Ammon's horn (tissue), 1 donor: ENCODE results near the gene METTL25.
"Not testable (repeated sequence)": the region's sequence is repeated elsewhere in the genome, so short reads cannot be mapped to it uniquely, and the experiment has no call there.

Source experiments
- DNase-seq: peaks from one replicate; pipeline ENCODE4 v3.0.0-alpha.2; 2016; ENCODE audit warnings: low spot score

Gene METTL25

DNA sequence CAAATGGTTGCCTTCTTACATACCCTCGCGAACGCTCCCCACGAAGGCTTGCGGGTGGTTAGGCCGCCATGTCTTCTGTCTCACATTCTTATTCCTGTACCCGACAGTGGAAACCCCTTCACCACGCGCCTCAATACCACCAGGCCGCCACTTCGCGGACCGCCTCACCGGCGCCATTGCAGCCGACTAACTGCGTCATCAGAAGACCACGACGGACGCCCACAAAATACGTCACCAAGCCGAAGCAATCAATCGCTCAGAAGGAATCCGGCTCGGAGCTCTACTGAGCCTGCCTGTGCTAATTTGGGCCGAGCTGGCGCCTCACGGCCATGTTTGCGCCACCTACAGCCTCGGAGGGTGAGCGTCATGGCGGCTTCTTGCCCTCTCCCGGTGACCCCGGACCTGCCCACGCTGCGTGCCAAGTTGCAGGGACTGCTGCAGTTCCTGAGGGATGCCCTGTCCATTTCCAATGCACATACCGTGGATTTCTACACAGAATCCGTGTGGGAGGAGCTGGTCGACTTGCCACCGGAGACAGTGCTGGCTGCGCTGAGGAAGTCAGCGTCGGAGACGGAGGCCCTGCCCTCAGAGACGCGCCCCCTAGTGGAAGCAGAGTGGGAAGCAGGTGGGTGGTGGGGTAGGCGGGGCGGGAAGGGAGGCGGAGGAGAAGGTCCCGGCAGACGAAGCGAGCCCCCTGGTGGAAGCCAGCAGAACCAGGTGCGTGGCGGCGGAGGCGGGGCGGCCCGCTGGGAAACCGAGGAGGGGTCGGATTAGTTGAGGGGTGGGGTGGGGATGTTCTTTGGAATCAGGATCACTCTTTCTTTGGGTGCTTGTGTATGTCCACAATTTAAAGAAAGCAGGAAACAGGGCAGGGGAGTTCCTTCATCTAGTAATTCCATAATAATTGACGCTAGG lies at the start of gene METTL25, which contains the start of gene CCDC59:
Gene METTL25 (plus strand): TSS at position 330 of the 915 bp plus-strand sequence. CDS start 37 bp downstream, at position 367.
Gene CCDC59 (minus strand): TSS at position 188 of the 915 bp plus-strand sequence. CDS start 11 bp downstream, at position 177.
- DNase-seq = peak; percentile 98

DNA sequence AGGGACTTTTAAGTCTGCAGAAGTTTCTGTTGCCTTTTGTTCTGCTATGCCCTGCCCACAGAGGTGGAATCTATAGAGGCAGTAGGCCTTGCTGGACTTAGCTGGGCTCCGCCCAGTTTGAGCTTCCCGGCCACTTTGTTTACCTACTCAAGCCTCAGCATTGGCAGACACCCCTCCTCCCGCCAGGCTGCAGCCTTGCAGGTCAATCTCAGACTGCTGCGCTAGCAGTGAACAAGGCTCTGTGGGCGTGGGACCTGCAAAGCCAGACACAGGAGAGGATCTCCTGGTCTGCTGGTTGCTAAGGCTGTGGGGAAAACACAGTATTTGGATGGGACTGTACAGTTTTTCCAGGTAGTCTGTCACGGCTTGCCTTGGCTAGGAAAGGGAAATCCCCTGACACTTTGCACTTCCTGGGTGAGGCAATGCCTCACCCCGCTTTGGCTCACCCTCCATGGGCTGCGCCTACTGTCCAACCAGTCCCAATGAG lies 43.9 kb upstream of the METTL25 start:
- no peak for DNase-seq

DNA sequence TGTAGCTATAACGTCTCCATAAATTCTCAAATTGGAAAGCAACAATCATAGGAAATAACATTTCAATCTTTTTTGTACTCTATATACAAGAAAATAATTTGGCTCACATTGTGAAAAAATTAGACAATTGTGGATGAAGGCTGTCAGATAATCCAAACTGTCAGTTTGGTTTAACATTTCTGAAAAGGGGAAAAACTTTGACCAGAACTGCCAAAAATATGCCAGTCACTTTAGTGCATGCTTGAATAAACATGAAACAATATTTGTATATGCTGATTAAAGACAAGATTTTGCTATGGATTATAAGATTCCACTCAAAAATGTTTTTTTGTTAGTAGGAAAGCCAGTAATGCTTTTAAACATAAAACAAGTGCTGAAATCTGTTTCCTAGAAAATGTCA lies 39.1 kb upstream of the METTL25 start:
- no peak for DNase-seq

DNA sequence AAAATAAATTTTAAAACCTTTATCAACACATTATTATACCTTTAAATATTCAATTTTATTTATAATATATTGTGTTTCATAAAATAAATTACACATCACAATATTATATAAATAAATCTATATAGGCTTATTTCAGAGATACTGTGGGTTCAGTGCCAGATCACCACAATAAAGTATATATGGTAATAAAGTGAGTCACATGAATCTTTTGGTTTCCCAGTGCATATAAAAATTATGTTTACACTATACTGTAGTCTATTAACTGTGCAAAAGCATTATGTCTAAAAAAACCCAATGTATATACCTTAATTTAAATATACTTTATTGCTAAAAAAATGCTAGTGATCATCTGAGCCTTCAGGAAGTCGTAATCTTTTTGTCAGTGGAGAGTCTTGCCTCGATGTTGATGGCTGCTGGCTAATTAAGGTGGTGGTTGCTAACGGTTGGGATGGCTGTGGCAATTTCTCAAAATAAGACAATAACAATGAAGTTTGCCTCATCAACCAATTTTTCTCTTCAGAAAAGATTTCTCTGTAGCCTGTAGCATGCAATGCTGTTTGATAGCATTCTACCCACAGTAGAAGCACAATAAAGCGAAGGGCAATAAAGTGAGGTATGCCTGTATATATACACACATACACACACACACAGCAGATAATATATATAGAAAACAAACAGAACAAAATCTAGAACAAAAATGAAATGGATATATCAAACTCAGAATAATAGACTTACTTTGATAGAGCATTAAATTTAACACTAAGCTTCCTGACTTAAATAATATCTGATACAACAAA lies 32.6 kb upstream of the METTL25 start:
- DNase-seq = no peak

- DNase-seq = peak; percentile 42
Measured at GRCh38 chr12:82326905-82327503, 31.3 kb upstream of the METTL25 start.

- no peak for DNase-seq
Measured at GRCh38 chr12:82327861-82328260, 30.5 kb upstream of the METTL25 start.

GRCh38 chr12:82329508-82329907 lies 28.8 kb upstream of the METTL25 start:
- DNase-seq = no peak

GRCh38 chr12:82350161-82350560 lies 8.2 kb upstream of the METTL25 start:
- DNase-seq = no peak

GRCh38 chr12:82351390-82351789 lies 6.9 kb upstream of the METTL25 start:
- DNase-seq = no peak

GRCh38 chr12:82357340-82357739 lies 989 bp upstream of the METTL25 start:
- DNase-seq = no peak

DNA sequence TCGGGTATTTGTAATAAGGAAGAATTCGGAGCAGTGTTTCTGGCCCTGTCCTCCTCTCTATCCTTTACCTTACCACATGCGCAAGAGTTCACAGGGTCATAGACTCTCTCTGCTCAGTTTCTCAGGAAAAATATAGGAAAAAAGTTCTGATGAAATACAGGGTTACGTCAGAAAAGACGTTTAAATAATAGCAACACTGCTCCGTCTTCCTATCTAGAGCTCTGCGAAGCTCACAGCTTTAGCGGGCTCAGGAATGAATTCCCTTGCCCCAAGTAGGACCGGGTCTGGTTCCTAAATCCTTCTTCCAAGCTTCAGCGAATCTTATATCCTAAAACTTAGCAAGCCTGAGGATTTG lies 507 bp upstream of the METTL25 start:
- DNase-seq = no peak

GRCh38 chr12:82359115-82359478 lies 768 bp downstream of the METTL25 start:
- peak; percentile 18 for DNase-seq

GRCh38 chr12:82360834-82361233 lies 2.5 kb downstream of the METTL25 start:
- DNase-seq = not testable (repeated sequence)

- no peak for DNase-seq
Measured at GRCh38 chr12:82361461-82361915, 3.2 kb downstream of the METTL25 start.

- DNase-seq = no peak
Measured at GRCh38 chr12:82363990-82364389, 5.7 kb downstream of the METTL25 start.

DNA sequence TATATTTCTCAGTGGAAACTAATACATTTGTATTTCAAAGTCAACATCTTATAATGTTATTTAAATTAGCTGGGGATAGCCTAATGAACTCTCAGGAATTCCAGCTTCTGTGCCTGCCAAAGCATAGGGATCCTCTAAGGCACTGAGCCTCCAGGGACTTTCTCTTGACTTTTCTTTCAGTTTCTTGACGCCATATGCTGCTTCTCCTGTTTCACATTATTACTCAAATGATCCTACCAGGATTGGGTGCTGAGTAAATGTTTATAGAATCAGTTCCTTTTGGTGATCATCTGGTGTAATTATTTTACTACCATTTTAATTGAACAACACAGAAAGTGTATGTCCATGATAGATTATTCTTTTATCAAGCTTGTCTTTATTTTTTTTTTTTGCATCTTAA lies 7.9 kb downstream of the METTL25 start:
- DNase-seq = no peak

DNA sequence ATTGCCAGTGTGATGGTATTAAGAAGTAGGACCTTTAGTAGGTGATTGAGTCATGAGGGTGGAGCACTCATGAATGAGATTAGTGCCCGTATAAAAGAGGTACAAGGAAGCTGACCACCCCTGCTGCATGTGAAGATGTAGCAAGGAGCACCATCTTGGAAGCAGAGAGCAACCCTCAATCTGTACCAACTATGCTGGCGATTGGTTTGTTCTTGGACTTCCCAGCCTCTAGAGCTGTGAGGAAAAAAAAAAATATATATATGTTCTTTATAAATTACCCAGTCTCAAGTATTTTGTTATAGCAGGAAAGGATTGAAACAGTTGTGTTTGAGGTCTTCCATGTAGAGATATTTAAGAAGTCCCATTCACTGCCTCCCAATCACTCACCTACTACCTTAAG lies 16.9 kb downstream of the METTL25 start:
- DNase-seq = no peak

GRCh38 chr12:82378997-82379396 lies 20.7 kb downstream of the METTL25 start:
- DNase-seq = no peak

DNA sequence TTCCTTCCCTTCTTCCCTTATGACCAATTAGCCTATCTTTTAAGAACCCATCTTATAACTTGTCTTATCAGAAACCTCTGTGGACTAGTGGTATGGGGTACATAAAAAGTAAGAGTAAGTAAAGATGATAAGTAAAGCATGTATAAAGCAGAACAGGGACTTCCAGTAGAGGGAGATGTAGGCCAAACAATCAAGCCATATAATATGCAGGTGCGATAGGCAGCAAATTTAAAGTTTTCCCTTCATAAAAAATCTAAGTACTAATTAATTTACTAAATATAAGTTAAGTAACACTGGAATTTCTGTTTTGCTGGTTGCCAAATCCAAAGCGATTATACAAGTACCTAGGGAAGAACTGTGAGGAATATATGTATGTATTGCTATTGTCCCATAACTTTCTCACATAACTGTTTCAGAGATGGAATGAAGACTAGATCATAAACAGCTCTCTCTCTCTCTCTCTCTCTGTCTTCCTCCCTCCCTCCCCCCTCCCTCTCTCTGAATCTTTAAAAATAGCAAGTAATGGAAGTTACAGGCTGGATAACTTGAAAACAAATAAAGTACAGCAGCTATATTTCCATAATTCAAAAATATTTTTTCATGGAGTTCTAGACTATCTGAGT lies 25.7 kb downstream of the METTL25 start:
- peak; percentile 43 for DNase-seq

DNA sequence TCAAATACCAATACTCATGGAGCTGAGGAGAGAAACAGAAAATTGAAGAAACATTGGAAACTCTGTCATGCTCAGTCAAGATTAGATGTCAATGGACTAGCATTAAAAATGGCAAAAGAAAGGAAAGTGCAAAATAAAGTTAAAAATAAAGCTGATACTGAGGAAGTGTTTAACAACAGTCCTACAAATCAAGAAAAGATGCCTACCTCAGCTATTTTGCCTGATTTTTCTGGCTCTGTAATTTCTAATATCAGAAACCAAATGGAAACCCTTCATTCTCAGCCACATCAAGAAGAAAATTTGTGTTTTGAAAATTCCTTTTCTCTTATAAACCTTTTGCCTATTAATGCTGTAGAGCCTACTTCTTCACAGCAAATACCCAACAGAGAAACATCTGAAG lies 40.5 kb downstream of the METTL25 start:
- DNase-seq = no peak

- DNase-seq = no peak
Measured at GRCh38 chr12:82400819-82401218, 42.5 kb downstream of the METTL25 start.

DNA sequence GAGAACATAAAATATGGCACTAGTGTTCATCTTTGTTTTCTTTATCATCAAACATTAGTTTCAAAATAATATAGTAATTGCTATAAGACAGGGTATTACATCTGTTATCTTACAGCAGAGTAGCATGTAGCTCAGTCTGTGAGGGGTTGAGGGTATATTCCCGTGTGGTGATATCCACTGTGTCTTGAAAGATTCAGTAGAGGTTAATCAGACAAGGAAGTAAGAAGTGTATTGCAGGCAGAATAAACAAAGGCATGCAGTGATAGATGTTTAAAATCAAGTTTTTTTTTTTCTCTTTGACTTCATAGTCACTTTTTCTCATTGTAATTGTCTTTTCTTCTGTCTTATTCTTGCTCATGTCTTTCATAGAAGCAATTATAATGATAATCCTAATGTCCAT lies 48.3 kb downstream of the METTL25 start:
- no peak for DNase-seq
